CD8-positive, alpha-beta memory T cell (primary cell): Measurements from ENCODE around the gene PPHLN1. TPM values are rescaled to one million over a fixed set of nuclear protein-coding genes. Genes with fewer than 3 reads are reported as not detected.
A peak's percentile ranks its signal among the peaks of the same experiment; 100 is the strongest.

Source experiments
- CTCF ChIA-PET: fragments of 350-600 bp; sonication (Branson Sonifier 250); formaldehyde crosslinking; loops from one replicate; lab custom pipeline; 2021; ENCODE audit warnings: antibody characterized with exemption; lab: Charles Lee
- POLR2A ChIA-PET: fragments of 350-600 bp; sonication (Branson Sonifier 250); formaldehyde crosslinking; loops from one replicate; lab custom pipeline; 2021; ENCODE audit warnings: antibody characterized with exemption; lab: Charles Lee
- DNase-seq, 5 donors: peaks; one replicate each; pipeline versions ENCODE4 v3.0.0 to v3.0.0-alpha.2; 2020 to 2022; ENCODE audit warnings: mixed read lengths in 1 of 5
- H3K27ac ChIP-seq: one replicate; pipeline ENCODE4 v1.7.0; 2013; ENCODE audit warnings: low read depth, mild to moderate bottlenecking, low read length, moderate library complexity
- H3K27me3 ChIP-seq: 2 replicates; pipeline ENCODE4 v1.7.0; 2013; ENCODE audit warnings: low read length, mild to moderate bottlenecking; ENCODE audit not compliant: insufficient read depth, poor library complexity, severe bottlenecking
- H3K36me3 ChIP-seq: 2 replicates; pipeline ENCODE4 v1.7.0; 2013; ENCODE audit warnings: mild to moderate bottlenecking, low read length, moderate library complexity; ENCODE audit not compliant: insufficient read depth
- H3K4me1 ChIP-seq: 2 replicates; pipeline ENCODE4 v1.7.0; 2013; ENCODE audit warnings: mild to moderate bottlenecking, low read length, moderate library complexity; ENCODE audit not compliant: insufficient read depth
- H3K4me3 ChIP-seq: 2 replicates; pipeline ENCODE4 v1.7.0; 2013; ENCODE audit warnings: mild to moderate bottlenecking, low read length
- H3K9me3 ChIP-seq: 2 replicates; pipeline ENCODE4 v1.7.0; 2013; ENCODE audit warnings: mild to moderate bottlenecking, low read length
- H3K27ac Mint-ChIP-seq, 8 donors: one replicate each; pipeline ENCODE4 v1.8.0; 2020 to 2021; ENCODE audit warnings: mixed read lengths in 8 of 8, mild to moderate bottlenecking in 6 of 8, inconsistent platforms in 3 of 8, moderate library complexity in 3 of 8
- H3K27me3 Mint-ChIP-seq, 2 donors: one replicate each; pipeline ENCODE4 v1.8.0; 2020 to 2021; ENCODE audit warnings: mixed read lengths in 2 of 2, mild to moderate bottlenecking in 1 of 2, moderate library complexity in 1 of 2
- H3K36me3 Mint-ChIP-seq, 3 donors: one replicate each; pipeline ENCODE4 v1.8.0; 2020 to 2021; ENCODE audit warnings: mixed read lengths in 3 of 3, inconsistent platforms in 1 of 3, mild to moderate bottlenecking in 1 of 3
- H3K4me1 Mint-ChIP-seq, 3 donors: one replicate each; pipeline ENCODE4 v1.8.0; 2020 to 2021; ENCODE audit warnings: mixed read lengths in 3 of 3, inconsistent platforms in 1 of 3, mild to moderate bottlenecking in 1 of 3
- H3K4me3 Mint-ChIP-seq, 7 donors: one replicate each; pipeline ENCODE4 v1.8.0; 2020 to 2021; ENCODE audit warnings: mixed read lengths in 7 of 7, mild to moderate bottlenecking in 6 of 7, moderate library complexity in 4 of 7, inconsistent platforms in 2 of 7
- H3K9me3 Mint-ChIP-seq, 5 donors: one replicate each; pipeline ENCODE4 v1.8.0; 2020 to 2022; ENCODE audit warnings: mixed read lengths in 5 of 5, mild to moderate bottlenecking in 3 of 5, moderate library complexity in 2 of 5, inconsistent platforms in 1 of 5
- polyA plus RNA-seq: library from polyadenylated mRNA; unstranded; fragments of 300-500 nt; fragmentation: Illumina TruSeq; gene quantifications from one replicate; pipeline ENCODE4 v1.2.3, GENCODE V29; 2021
- total RNA-seq, 2 experiments: library from RNA; stranded (reverse); gene quantifications; one replicate each; pipeline ENCODE4 v1.2.3, GENCODE V29; 2021

Gene PPHLN1
- total and polyA plus RNA-seq, 3 experiments from 2014 or later: 75.8 to 151 (median 76.3) TPM

DNA sequence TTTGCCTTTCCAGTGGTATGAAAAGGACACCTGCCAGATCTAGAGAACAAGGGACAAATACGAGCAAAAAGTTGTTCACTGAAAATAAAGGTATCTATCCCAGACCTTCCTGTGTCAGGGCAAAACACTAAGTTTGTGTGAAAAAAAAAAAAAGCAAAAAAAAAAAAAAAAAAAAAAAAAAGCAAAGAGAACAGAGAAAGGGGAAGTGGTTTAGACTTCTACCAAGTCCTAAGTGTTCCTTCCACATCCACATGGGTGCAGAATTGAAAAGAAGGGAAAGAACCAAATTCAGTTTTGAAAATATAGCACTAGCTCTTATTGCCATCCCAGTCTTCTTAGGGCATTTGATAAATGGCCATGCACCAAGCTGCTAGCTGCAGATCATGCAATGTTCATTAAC is 41.8 kb upstream of the PPHLN1 start:
- Histone ChIP-seq H3K4me1 (no peaks in the 10 kb centered on the region), H3K27ac (no peak overlapping the region), H3K27me3 (no peaks in the 10 kb centered on the region), H3K9me3 (no peaks in the 10 kb centered on the region), H3K4me3 (no peak overlapping the region), H3K36me3 (no peaks in the 10 kb centered on the region)
- H3K4me1 Mint-ChIP-seq: peaks cover 0 to 6% (median 2%) of the 10 kb centered on the region in 3 donors
- no peaks in the 10 kb centered on the region for H3K36me3 Mint-ChIP-seq
- no peak for DNase-seq
- H3K27me3 Mint-ChIP-seq: peaks cover 2 to 20% of the 10 kb centered on the region in 2 donors
- no peak overlapping the region for H3K4me3 Mint-ChIP-seq
- CTCF ChIA-PET: no interaction called here
- H3K9me3 Mint-ChIP-seq: no peaks in the 10 kb centered on the region
- POLR2A ChIA-PET: no interaction called here
- H3K27ac Mint-ChIP-seq: no peak overlapping the region

DNA sequence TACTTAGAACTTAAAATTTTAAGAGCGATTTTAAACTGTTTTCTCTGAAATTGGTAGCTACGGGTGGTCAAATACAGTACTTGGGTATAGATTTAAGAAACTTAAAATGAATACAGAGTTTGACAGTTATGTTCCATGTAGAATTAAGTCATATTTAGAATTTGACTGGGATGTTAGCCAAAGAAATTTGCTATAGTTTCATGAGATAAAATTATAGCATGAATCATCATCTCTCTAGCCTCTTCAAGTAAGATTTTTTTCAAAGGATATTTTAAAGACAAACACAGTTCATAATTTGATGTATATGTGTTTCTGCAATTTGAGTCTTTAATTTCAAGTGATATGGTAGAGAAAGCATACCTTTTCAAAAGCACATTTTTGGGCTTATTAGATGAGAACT is 41.1 kb upstream of the PPHLN1 start:
- H3K9me3 ChIP-seq: no peaks in the 10 kb centered on the region
- ChIA-PET CTCF (no interaction called here), POLR2A (no interaction called here)
- no peaks in the 10 kb centered on the region for H3K36me3 Mint-ChIP-seq
- H3K9me3 Mint-ChIP-seq: no peaks in the 10 kb centered on the region
- H3K27me3 Mint-ChIP-seq: peaks cover 6 to 23% of the 10 kb centered on the region in 2 donors
- H3K27ac Mint-ChIP-seq: no peak overlapping the region
- no peaks in the 10 kb centered on the region for H3K36me3 ChIP-seq
- no peak overlapping the region for H3K27ac ChIP-seq
- H3K4me1 ChIP-seq: no peaks in the 10 kb centered on the region
- H3K27me3 ChIP-seq: no peaks in the 10 kb centered on the region
- no peak overlapping the region for H3K4me3 Mint-ChIP-seq
- no peak overlapping the region for H3K4me3 ChIP-seq
- H3K4me1 Mint-ChIP-seq: peaks cover 0 to 6% (median 2%) of the 10 kb centered on the region in 3 donors
- no peak for DNase-seq

DNA sequence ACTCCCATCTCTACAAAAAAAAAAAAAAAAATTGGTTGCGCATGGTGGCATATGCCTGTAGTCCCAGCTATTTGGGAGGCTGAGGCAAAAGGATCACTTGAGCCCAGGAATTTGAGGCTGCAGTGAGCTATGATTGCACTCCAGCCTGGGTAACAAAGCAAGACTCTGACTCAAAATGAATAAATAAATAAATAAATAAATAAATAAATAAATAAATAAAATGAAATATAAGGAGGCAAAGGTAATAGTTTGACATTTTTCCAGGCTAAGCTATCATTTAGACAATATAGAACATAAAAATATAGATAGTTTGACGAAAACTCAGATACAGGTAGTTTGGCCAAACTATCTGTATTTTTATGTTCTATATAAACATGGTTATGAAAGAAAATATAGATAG is 40.5 kb upstream of the PPHLN1 start:
- Histone ChIP-seq H3K4me1 (no peaks in the 10 kb centered on the region), H3K36me3 (no peaks in the 10 kb centered on the region), H3K9me3 (no peaks in the 10 kb centered on the region), H3K27ac (no peak overlapping the region), H3K27me3 (no peaks in the 10 kb centered on the region), H3K4me3 (no peak overlapping the region)
- no peaks in the 10 kb centered on the region for H3K36me3 Mint-ChIP-seq
- H3K27ac Mint-ChIP-seq: no peak overlapping the region
- H3K4me1 Mint-ChIP-seq: peaks cover 0 to 6% (median 2%) of the 10 kb centered on the region in 3 donors
- POLR2A ChIA-PET: no interaction called here
- peaks cover 6 to 23% of the 10 kb centered on the region in 2 donors for H3K27me3 Mint-ChIP-seq
- CTCF ChIA-PET: no interaction called here
- no peak for DNase-seq
- H3K9me3 Mint-ChIP-seq: no peaks in the 10 kb centered on the region
- no peak overlapping the region for H3K4me3 Mint-ChIP-seq

DNA sequence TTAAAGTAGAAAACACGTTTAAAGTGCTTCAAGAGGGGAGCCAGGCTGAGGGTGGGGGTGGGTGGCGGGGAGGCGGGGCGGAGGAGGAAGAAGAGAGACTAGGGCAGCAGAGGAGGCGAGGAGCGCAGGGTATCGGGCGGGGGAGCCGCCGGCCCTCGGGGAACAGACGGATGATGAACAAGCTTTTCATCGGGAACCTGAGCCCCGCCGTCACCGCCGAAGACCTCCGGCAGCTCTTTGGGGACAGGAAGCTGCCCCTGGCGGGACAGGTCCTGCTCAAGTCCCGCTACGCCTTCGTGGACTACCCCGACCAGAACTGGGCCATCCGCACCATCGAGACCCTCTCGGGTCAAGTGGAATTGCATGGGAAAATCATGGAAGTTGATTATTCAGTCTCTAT is 39.2 kb upstream of the PPHLN1 start:
- H3K9me3 Mint-ChIP-seq: no peaks in the 10 kb centered on the region
- peaks cover 0 to 6% (median 2%) of the 10 kb centered on the region in 3 donors for H3K4me1 Mint-ChIP-seq
- H3K27ac Mint-ChIP-seq: no peak overlapping the region
- no peak overlapping the region for H3K4me3 Mint-ChIP-seq
- peaks cover 6 to 25% of the 10 kb centered on the region in 2 donors for H3K27me3 Mint-ChIP-seq
- ChIA-PET POLR2A (no interaction called here), CTCF (no interaction called here)
- Histone ChIP-seq H3K27me3 (no peaks in the 10 kb centered on the region), H3K9me3 (no peaks in the 10 kb centered on the region), H3K4me3 (no peak overlapping the region), H3K4me1 (no peaks in the 10 kb centered on the region), H3K27ac (no peak overlapping the region), H3K36me3 (no peaks in the 10 kb centered on the region)
- no peaks in the 10 kb centered on the region for H3K36me3 Mint-ChIP-seq
- no peak for DNase-seq

DNA sequence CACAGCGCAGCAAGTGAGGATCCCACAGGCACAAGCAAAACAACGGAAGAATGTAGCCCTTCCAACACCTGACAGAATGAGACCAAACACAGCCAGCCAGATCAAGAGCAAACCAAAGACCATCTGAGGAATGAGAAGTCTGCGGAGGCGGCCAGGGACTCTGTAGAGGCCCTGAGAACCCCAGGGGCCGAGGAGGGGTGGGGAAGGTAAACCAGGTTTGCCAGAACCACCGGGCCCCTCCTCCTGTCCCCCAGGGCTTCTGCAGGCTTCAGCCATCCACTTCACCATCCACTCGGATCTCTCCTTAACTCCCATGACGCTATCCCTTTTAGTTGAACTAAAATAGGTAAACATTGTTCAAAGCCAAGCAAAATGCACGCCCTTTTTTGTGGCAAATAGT is 37.4 kb upstream of the PPHLN1 start:
- H3K27me3 Mint-ChIP-seq: peaks cover 6 to 25% of the 10 kb centered on the region in 2 donors
- no peak overlapping the region for H3K27ac ChIP-seq
- no peaks in the 10 kb centered on the region for H3K36me3 Mint-ChIP-seq
- H3K4me3 Mint-ChIP-seq: no peak overlapping the region
- H3K4me3 ChIP-seq: no peak overlapping the region
- peaks cover 0 to 6% (median 2%) of the 10 kb centered on the region in 3 donors for H3K4me1 Mint-ChIP-seq
- no peak overlapping the region for H3K27ac Mint-ChIP-seq
- no peaks in the 10 kb centered on the region for H3K27me3 ChIP-seq
- no peak for DNase-seq
- ChIA-PET POLR2A (no interaction called here), CTCF (no interaction called here)
- no peaks in the 10 kb centered on the region for H3K9me3 Mint-ChIP-seq
- no peaks in the 10 kb centered on the region for H3K9me3 ChIP-seq
- H3K36me3 ChIP-seq: no peaks in the 10 kb centered on the region
- H3K4me1 ChIP-seq: no peaks in the 10 kb centered on the region

DNA sequence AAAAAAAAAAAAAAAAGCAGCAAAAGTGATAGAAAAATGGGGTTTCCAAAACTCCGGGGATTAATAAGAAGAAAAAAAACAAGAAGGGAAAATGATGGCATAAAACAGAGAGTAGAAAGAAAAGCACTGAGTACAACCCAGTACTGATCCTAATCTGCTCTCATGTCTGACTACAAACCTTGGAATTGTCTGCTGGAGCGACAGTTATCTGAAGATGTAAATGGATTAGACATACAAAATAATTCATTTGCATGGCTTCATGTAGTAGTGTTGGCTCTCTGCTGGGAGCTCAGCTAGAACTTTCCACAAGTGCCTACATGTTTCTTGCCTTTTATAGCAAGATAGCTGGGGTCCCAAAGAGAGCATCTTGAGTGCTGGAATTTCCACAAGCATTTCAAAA is 34.3 kb upstream of the PPHLN1 start:
- CTCF ChIA-PET: interaction anchor here (0.9 kb wide), 1 partner anchor 10 kb away, joined by 4 read pairs; no protein-coding TSS in a partner anchor
- H3K27me3 Mint-ChIP-seq: peaks cover 6 to 25% of the 10 kb centered on the region in 2 donors
- no peaks in the 10 kb centered on the region for H3K4me1 Mint-ChIP-seq
- no peaks in the 10 kb centered on the region for H3K36me3 Mint-ChIP-seq
- Histone ChIP-seq H3K27ac (no peak overlapping the region), H3K9me3 (no peaks in the 10 kb centered on the region), H3K4me1 (no peaks in the 10 kb centered on the region), H3K4me3 (no peak overlapping the region), H3K36me3 (no peaks in the 10 kb centered on the region), H3K27me3 (no peaks in the 10 kb centered on the region)
- POLR2A ChIA-PET: interaction anchor here (0.6 kb wide), 1 partner anchor 87 kb away, joined by 3 read pairs; no protein-coding TSS in a partner anchor
- no peak overlapping the region for H3K4me3 Mint-ChIP-seq
- DNase-seq: no peak
- no peaks in the 10 kb centered on the region for H3K9me3 Mint-ChIP-seq
- H3K27ac Mint-ChIP-seq: no peak overlapping the region

DNA sequence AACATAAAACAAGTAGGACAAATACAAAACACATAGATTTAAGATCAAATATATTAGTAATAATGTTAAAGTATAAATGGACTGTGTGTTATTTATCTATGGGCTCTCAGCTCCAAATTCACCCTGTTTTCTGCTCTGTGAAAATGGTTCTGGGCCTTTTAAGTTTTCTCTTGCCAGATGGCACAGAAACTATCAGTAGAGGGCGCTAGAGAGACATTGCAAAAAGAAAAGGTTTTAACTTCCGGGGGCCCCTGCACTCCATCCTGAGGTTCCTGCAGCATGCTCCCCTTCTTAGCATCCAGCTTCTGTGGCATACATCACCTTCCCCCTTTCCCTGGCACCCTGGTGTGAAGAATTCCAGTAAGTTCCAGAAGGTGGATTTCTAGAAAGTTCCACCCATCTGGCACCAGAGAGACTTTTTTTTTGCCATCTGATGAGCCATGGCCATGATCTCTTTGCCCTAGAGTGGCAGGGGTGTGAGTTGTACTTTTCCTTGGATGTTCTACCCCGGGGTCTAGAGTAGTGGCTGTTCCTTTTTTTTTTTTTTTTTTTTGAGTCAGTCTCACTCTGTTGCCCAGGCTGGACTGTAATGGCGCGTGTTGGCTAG is 29.4 kb upstream of the PPHLN1 start:
- Histone ChIP-seq H3K9me3 (no peaks in the 10 kb centered on the region), H3K4me3 (no peak overlapping the region), H3K4me1 (no peaks in the 10 kb centered on the region), H3K27me3 (no peaks in the 10 kb centered on the region), H3K27ac (no peak overlapping the region), H3K36me3 (no peaks in the 10 kb centered on the region)
- peaks cover 0 to 2% of the 10 kb centered on the region in 2 donors for H3K27me3 Mint-ChIP-seq
- ChIA-PET CTCF (interaction anchor here (0.7 kb wide), 1 partner anchor 62 kb away, joined by 3 read pairs; no protein-coding TSS in a partner anchor), POLR2A (no interaction called here)
- H3K4me1 Mint-ChIP-seq: peaks cover 14 to 20% (median 15%) of the 10 kb centered on the region in 3 donors
- peaks cover 0 to 2% (median 0%) of the 10 kb centered on the region in 5 donors for H3K9me3 Mint-ChIP-seq
- DNase-seq: no peak
- H3K36me3 Mint-ChIP-seq: no peaks in the 10 kb centered on the region
- no peak overlapping the region for H3K4me3 Mint-ChIP-seq
- H3K27ac Mint-ChIP-seq: peak overlapping the region in 1 of 8 donors; percentile 58

DNA sequence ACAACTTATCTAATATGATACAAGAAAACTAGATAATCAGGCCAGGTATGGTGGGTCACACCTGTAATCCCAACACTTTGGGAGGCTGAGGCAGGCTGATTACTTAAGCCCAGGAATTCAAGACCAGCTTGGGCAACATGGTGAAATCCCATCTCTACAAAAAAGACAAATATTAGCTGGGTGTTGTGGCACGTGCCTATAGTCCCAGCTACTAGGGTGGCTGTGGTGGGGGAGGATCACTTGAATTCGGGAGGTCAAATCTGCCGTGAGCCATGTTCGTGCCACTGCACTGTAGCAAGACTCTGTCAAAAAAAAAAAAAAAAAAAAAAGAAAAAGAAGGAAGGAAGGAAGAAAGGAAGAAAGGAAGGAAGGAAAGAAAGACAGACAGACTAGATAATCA is 27.1 kb upstream of the PPHLN1 start:
- H3K4me3 Mint-ChIP-seq: peak overlapping the region in 3 of 7 donors; percentile 53 to 82 (median 64)
- no peaks in the 10 kb centered on the region for H3K9me3 ChIP-seq
- CTCF ChIA-PET: interaction anchor here (0.7 to 1.2 kb wide), 3 partner anchors 24 to 128 kb away, joined by 3 to 4 read pairs (median 4); partner anchors contain the start of gene YAF2
- no peaks in the 10 kb centered on the region for H3K36me3 Mint-ChIP-seq
- H3K27me3 ChIP-seq: no peaks in the 10 kb centered on the region
- no peak for DNase-seq
- no peak overlapping the region for H3K27ac ChIP-seq
- H3K27me3 Mint-ChIP-seq: no peaks in the 10 kb centered on the region
- H3K4me1 Mint-ChIP-seq: peaks cover 14 to 20% (median 15%) of the 10 kb centered on the region in 3 donors
- no peak overlapping the region for H3K4me3 ChIP-seq
- H3K27ac Mint-ChIP-seq: peak overlapping the region in 4 of 8 donors; percentile 22 to 84 (median 49)
- H3K9me3 Mint-ChIP-seq: peaks cover 0 to 2% (median 0%) of the 10 kb centered on the region in 5 donors
- H3K4me1 ChIP-seq: no peaks in the 10 kb centered on the region
- POLR2A ChIA-PET: no interaction called here
- no peaks in the 10 kb centered on the region for H3K36me3 ChIP-seq
